Heart left ventricle (tissue), 13 donors: ENCODE results near the gene TXNDC5.

Source experiments
- POLR2A ChIP-seq, 2 donors: fragments of 450-650 bp; IDR thresholded peaks; one replicate each; pipeline ENCODE4 v1.6.1; 2017; ENCODE audit warnings: antibody characterized with exemption in 2 of 2, mild to moderate bottlenecking in 2 of 2, moderate library complexity in 2 of 2
- TF ChIP-seq, protein P1 (sequence below), 12 donors: fragments of 200-600 bp; sonication (generic) in 4 of 12; IDR thresholded peaks; one replicate each; pipeline versions ENCODE4 v1.5.0 to v1.8.0; 2018 to 2022; ENCODE audit warnings: antibody characterized with exemption in 12 of 12, mild to moderate bottlenecking in 5 of 12
- donor health status: ischemic (EF 13 %, LVEDD 7.1; RV severe dilation, severe dysfunction).
- donor health status: DM: no; HTN: yes; CAD: no.
- donor health status: DM: no; HTN: no; CAD: no.
- donor health status: ischemic (EF 25% LVEDD 6.9; RV normal size, moderate dysfunction).
- donor health status: ischemic (EF 25% LVEDD 5.7; RV mildly dilated, moderate dysfunction).
- donor health status: ischemic (EF 35%, LVEDD 5.7; RV mildly dilated, moderate dysfunction).
- donor health status: nonischemic (EF 11% LVEDD 7.7; RV severe dilation, severe dysfunction).
- donor health status: DM: yes; HTN: yes; CAD: no.
- donor health status: PGD.
- donor health status: ischemic (EF 29% LVEDD 5.4; RV normal size, mild dysfunction).
- donor health status: nonischemic (EF 23%, LVEDD 6.1; RV moderate dilation, normal function).

- TF ChIP-seq POLR2A (IDR thresholded peaks at IDR 0.05), result no peak
- TF ChIP-seq, protein P1, sequence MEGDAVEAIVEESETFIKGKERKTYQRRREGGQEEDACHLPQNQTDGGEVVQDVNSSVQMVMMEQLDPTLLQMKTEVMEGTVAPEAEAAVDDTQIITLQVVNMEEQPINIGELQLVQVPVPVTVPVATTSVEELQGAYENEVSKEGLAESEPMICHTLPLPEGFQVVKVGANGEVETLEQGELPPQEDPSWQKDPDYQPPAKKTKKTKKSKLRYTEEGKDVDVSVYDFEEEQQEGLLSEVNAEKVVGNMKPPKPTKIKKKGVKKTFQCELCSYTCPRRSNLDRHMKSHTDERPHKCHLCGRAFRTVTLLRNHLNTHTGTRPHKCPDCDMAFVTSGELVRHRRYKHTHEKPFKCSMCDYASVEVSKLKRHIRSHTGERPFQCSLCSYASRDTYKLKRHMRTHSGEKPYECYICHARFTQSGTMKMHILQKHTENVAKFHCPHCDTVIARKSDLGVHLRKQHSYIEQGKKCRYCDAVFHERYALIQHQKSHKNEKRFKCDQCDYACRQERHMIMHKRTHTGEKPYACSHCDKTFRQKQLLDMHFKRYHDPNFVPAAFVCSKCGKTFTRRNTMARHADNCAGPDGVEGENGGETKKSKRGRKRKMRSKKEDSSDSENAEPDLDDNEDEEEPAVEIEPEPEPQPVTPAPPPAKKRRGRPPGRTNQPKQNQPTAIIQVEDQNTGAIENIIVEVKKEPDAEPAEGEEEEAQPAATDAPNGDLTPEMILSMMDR (IDR thresholded peaks at IDR 0.05), result no peak
Measured at GRCh38 chr6:7917729-7918128, 7.1 kb upstream of the TXNDC5 start.
